Measurements from ENCODE around the gene NNAT.
"Not testable (repeated sequence)": the region's sequence is repeated elsewhere in the genome, so short reads cannot be mapped to it uniquely, and the experiment has no call there.

Gene NNAT

GRCh38 chr20:37486209-37486608 lies 34.8 kb upstream of the NNAT start:
- not testable (repeated sequence) for DNase-seq (ENCODE audit: low spot score); H2AK5ac ChIP-seq (ENCODE audit: low read depth, low read length); H3K18ac ChIP-seq (ENCODE audit: low read length); H3K23ac ChIP-seq (ENCODE audit: low read depth, low read length, poor library complexity); H2BK12ac ChIP-seq (ENCODE audit: low read length); H3K4ac ChIP-seq (ENCODE audit: low read length); H3K14ac ChIP-seq (ENCODE audit: low read length); H2BK120ac ChIP-seq (ENCODE audit: low read depth, low read length); H3K4me3 ChIP-seq (ENCODE audit: low read length in 2 of 2); H3K27ac ChIP-seq (replicated peaks; ENCODE audit: low read length); H2BK15ac ChIP-seq (ENCODE audit: low read length); H3K79me1 ChIP-seq (ENCODE audit: low read depth, low read length); H3K36me3 ChIP-seq (replicated peaks in 1 of 2; ENCODE audit: control insufficient read depth in 2 of 2, insufficient read depth in 2 of 2, low read length in 2 of 2); H4K8ac ChIP-seq (ENCODE audit: low read depth, low read length); H2AFZ ChIP-seq (ENCODE audit: low read length); H3K9ac ChIP-seq (ENCODE audit: low read depth, low read length, poor library complexity); H3K27me3 ChIP-seq (ENCODE audit: control insufficient read depth in 3 of 3, insufficient read depth in 3 of 3, low read depth in 1 of 3, low read length in 3 of 3); H3K4me1 ChIP-seq (ENCODE audit: control insufficient read depth in 2 of 2, insufficient read depth in 1 of 2, low read depth in 1 of 2, low read length in 2 of 2); H3K4me2 ChIP-seq (ENCODE audit: insufficient read depth, low read length, poor library complexity, severe bottlenecking)
- no CpG with 5 or more reads among the region's 1 CpG for WGBS, 2 donors (ENCODE audit: extremely low coverage in 2 of 2, insufficient read length in 2 of 2, insufficient replicate concordance in 1 of 2)
- peak overlapping the region; percentile 35 for H2BK5ac ChIP-seq (ENCODE audit: low read length)
- H4K91ac ChIP-seq (ENCODE audit: low read depth, low read length, poor library complexity): peak overlapping the region; percentile 42
- peaks cover 8 to 15% of the 10 kb centered on the region in 2 donors for H3K9me3 ChIP-seq (replicated peaks in 1 of 2; ENCODE audit: control insufficient read depth in 2 of 2, insufficient read depth in 1 of 2, low read depth in 1 of 2, low read length in 2 of 2)

- Histone ChIP-seq H3K23ac (ENCODE audit: low read depth, low read length, poor library complexity) (no peak overlapping the region), H2BK12ac (ENCODE audit: low read length) (no peak overlapping the region), H3K27ac (replicated peaks; ENCODE audit: low read length) (no peak overlapping the region), H3K4ac (ENCODE audit: low read length) (no peak overlapping the region), H3K18ac (ENCODE audit: low read length) (no peak overlapping the region), H3K27me3 (ENCODE audit: control insufficient read depth in 3 of 3, insufficient read depth in 3 of 3, low read depth in 1 of 3, low read length in 3 of 3) (no peaks in the 10 kb centered on the region), H4K91ac (ENCODE audit: low read depth, low read length, poor library complexity) (no peak overlapping the region), H3K36me3 (replicated peaks in 1 of 2; ENCODE audit: control insufficient read depth in 2 of 2, insufficient read depth in 2 of 2, low read length in 2 of 2) (no peaks in the 10 kb centered on the region), H3K4me2 (ENCODE audit: insufficient read depth, low read length, poor library complexity, severe bottlenecking) (no peak overlapping the region), H2BK5ac (ENCODE audit: low read length) (no peak overlapping the region), H2BK15ac (ENCODE audit: low read length) (no peak overlapping the region), H3K4me3 (ENCODE audit: low read length in 2 of 2) (no peak overlapping the region), H3K4me1 (ENCODE audit: control insufficient read depth in 2 of 2, insufficient read depth in 1 of 2, low read depth in 1 of 2, low read length in 2 of 2) (peaks cover 0 to 6% of the 10 kb centered on the region in 2 donors), H4K8ac (ENCODE audit: low read depth, low read length) (no peak overlapping the region), H3K79me1 (ENCODE audit: low read depth, low read length) (no peaks in the 10 kb centered on the region), H2BK120ac (ENCODE audit: low read depth, low read length) (no peak overlapping the region), H3K9ac (ENCODE audit: low read depth, low read length, poor library complexity) (no peak overlapping the region), H2AK5ac (ENCODE audit: low read depth, low read length) (no peak overlapping the region), H2AFZ (ENCODE audit: low read length) (no peak overlapping the region), H3K9me3 (replicated peaks in 1 of 2; ENCODE audit: control insufficient read depth in 2 of 2, insufficient read depth in 1 of 2, low read depth in 1 of 2, low read length in 2 of 2) (peaks cover 0 to under 1% of the 10 kb centered on the region in 2 donors), H3K14ac (ENCODE audit: low read length) (no peak overlapping the region)
- WGBS, 2 donors (ENCODE audit: extremely low coverage in 2 of 2, insufficient read length in 2 of 2, insufficient replicate concordance in 1 of 2): no CpG with 5 or more reads among the region's 7 CpGs
- DNase-seq (ENCODE audit: low spot score): no peak
Measured at GRCh38 chr20:37490663-37491350, 30.2 kb upstream of the NNAT start.

DNA sequence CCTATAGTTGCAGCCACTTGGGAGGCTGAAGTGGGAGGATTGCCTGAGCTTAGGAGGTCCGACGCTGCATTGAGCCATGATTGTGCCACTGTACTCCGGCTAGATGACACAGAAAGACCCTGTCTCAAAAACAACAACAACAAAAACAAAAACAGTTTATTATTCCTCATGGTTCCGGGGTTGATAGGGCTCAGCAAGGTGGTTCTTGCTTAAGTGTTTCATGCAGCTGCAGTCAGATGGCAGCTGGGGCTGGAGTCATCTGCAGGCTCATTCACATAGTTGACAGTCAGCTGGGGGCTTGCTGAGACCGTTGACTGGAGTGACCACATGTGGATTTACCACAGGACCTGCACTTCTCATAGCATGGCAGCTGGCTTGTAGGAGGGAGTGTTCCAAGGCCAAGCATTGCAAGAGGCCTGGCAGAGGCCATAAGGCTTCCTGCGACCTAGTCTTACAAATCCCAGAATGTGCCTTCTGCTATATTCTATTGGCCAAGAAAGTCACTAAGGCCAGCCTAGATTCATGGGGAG lies 28.9 kb upstream of the NNAT start:
- no peak for DNase-seq (ENCODE audit: low spot score)
- Histone ChIP-seq H3K79me1 (ENCODE audit: low read depth, low read length) (no peaks in the 10 kb centered on the region), H4K91ac (ENCODE audit: low read depth, low read length, poor library complexity) (no peak overlapping the region), H3K9me3 (replicated peaks in 1 of 2; ENCODE audit: control insufficient read depth in 2 of 2, insufficient read depth in 1 of 2, low read depth in 1 of 2, low read length in 2 of 2) (no peaks in the 10 kb centered on the region), H2BK15ac (ENCODE audit: low read length) (no peak overlapping the region), H3K14ac (ENCODE audit: low read length) (no peak overlapping the region), H3K27me3 (ENCODE audit: control insufficient read depth in 3 of 3, insufficient read depth in 3 of 3, low read depth in 1 of 3, low read length in 3 of 3) (no peaks in the 10 kb centered on the region), H2BK5ac (ENCODE audit: low read length) (no peak overlapping the region), H3K27ac (replicated peaks; ENCODE audit: low read length) (no peak overlapping the region), H3K4me1 (ENCODE audit: control insufficient read depth in 2 of 2, insufficient read depth in 1 of 2, low read depth in 1 of 2, low read length in 2 of 2) (peaks cover 0 to 3% of the 10 kb centered on the region in 2 donors), H3K23ac (ENCODE audit: low read depth, low read length, poor library complexity) (no peak overlapping the region), H2AK5ac (ENCODE audit: low read depth, low read length) (no peak overlapping the region), H2BK120ac (ENCODE audit: low read depth, low read length) (no peak overlapping the region), H3K9ac (ENCODE audit: low read depth, low read length, poor library complexity) (no peak overlapping the region), H3K4ac (ENCODE audit: low read length) (no peak overlapping the region), H2BK12ac (ENCODE audit: low read length) (no peak overlapping the region), H3K4me3 (ENCODE audit: low read length in 2 of 2) (no peak overlapping the region), H4K8ac (ENCODE audit: low read depth, low read length) (no peak overlapping the region), H3K36me3 (replicated peaks in 1 of 2; ENCODE audit: control insufficient read depth in 2 of 2, insufficient read depth in 2 of 2, low read length in 2 of 2) (no peaks in the 10 kb centered on the region), H2AFZ (ENCODE audit: low read length) (no peak overlapping the region), H3K4me2 (ENCODE audit: insufficient read depth, low read length, poor library complexity, severe bottlenecking) (no peak overlapping the region), H3K18ac (ENCODE audit: low read length) (no peak overlapping the region)
- no CpG with 5 or more reads among the region's 6 CpGs for WGBS, 2 donors (ENCODE audit: extremely low coverage in 2 of 2, insufficient read length in 2 of 2, insufficient replicate concordance in 1 of 2)

GRCh38 chr20:37492945-37493344 lies 28.1 kb upstream of the NNAT start:
- Histone ChIP-seq H2AFZ (ENCODE audit: low read length) (no peak overlapping the region), H3K79me1 (ENCODE audit: low read depth, low read length) (no peaks in the 10 kb centered on the region), H3K4me2 (ENCODE audit: insufficient read depth, low read length, poor library complexity, severe bottlenecking) (no peak overlapping the region), H3K4ac (ENCODE audit: low read length) (no peak overlapping the region), H2BK120ac (ENCODE audit: low read depth, low read length) (no peak overlapping the region), H2BK15ac (ENCODE audit: low read length) (no peak overlapping the region), H3K4me3 (ENCODE audit: low read length in 2 of 2) (no peak overlapping the region), H3K27me3 (ENCODE audit: control insufficient read depth in 3 of 3, insufficient read depth in 3 of 3, low read depth in 1 of 3, low read length in 3 of 3) (no peaks in the 10 kb centered on the region), H3K27ac (replicated peaks; ENCODE audit: low read length) (no peak overlapping the region), H3K9ac (ENCODE audit: low read depth, low read length, poor library complexity) (no peak overlapping the region), H2AK5ac (ENCODE audit: low read depth, low read length) (no peak overlapping the region), H3K18ac (ENCODE audit: low read length) (no peak overlapping the region), H4K91ac (ENCODE audit: low read depth, low read length, poor library complexity) (no peak overlapping the region), H3K4me1 (ENCODE audit: control insufficient read depth in 2 of 2, insufficient read depth in 1 of 2, low read depth in 1 of 2, low read length in 2 of 2) (peaks cover 0 to 3% of the 10 kb centered on the region in 2 donors), H3K23ac (ENCODE audit: low read depth, low read length, poor library complexity) (no peak overlapping the region), H2BK12ac (ENCODE audit: low read length) (no peak overlapping the region), H3K9me3 (replicated peaks in 1 of 2; ENCODE audit: control insufficient read depth in 2 of 2, insufficient read depth in 1 of 2, low read depth in 1 of 2, low read length in 2 of 2) (no peaks in the 10 kb centered on the region), H3K36me3 (replicated peaks in 1 of 2; ENCODE audit: control insufficient read depth in 2 of 2, insufficient read depth in 2 of 2, low read length in 2 of 2) (no peaks in the 10 kb centered on the region), H2BK5ac (ENCODE audit: low read length) (no peak overlapping the region), H4K8ac (ENCODE audit: low read depth, low read length) (no peak overlapping the region), H3K14ac (ENCODE audit: low read length) (no peak overlapping the region)
- no peak for DNase-seq (ENCODE audit: low spot score)
- no CpG with 5 or more reads among the region's 2 CpGs for WGBS, 2 donors (ENCODE audit: extremely low coverage in 2 of 2, insufficient read length in 2 of 2, insufficient replicate concordance in 1 of 2)

Data from neuronal stem cell (in vitro differentiated cells).